ENCODE results near the gene PPP1R9B. TPM values are rescaled to one million over a fixed set of nuclear protein-coding genes. Genes with fewer than 3 reads are reported as not detected.

The PPP1R9B gene
- total RNA-seq, 6 experiments from 2014 or later: 9.9 to 18.1 (median 12.0) TPM

DNA sequence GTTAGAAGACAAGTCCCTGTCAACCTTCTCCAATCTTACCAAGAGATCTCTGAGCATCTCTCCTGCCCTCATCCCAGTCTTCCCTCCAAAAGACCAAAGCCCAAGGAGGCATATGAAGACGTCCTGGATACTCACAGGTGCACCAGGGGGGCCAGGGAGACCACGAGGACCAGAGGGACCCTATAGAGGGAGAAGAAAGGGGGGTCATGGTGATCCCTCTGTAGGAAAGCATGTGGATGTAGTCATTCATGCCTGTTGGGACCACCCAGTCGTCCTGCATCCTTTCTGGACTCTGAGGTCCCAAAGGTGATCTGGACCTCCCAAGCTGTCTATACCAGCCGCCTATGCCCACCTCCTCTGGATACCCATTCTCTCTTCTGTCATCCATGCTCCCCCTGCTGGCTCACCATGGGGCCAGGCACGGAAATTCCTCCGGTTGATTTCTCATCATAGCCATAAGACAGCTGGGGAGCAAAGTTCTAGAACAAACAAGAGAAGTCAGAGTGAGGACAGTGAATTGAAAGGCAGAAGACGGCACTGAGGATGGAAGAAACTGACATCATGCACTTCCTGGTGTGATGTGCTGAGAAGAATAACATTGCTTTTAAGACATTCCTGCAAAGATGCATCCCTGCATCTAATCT, 47.7 kb upstream of the PPP1R9B start:
- Histone ChIP-seq H3K27me3 (no peaks in the 10 kb centered on the region), H3K27ac (peak overlapping the region in 1 of 3 donors; percentile 23), H3K9me3 (no peaks in the 10 kb centered on the region), H3K4me3 (no peak overlapping the region), H3K4me1 (peaks cover 0 to 12% (median 0%) of the 10 kb centered on the region in 4 donors), H3K36me3 (no peaks in the 10 kb centered on the region)
- ATAC-seq (peak in 3 of 4 donors; percentile 3 to 25 (median 24)), DNase-seq (peak in 2 of 3 donors; percentile 67 to 73)
- WGBS (ENCODE audit: insufficient coverage, low coverage, low lambda C conversion rate, missing lambda C conversion rate): 4% methylated on average over 6 of the region's 7 CpGs
- intact Hi-C loops (cut with DNase I): no loop called here
- TF ChIP-seq, protein P1, sequence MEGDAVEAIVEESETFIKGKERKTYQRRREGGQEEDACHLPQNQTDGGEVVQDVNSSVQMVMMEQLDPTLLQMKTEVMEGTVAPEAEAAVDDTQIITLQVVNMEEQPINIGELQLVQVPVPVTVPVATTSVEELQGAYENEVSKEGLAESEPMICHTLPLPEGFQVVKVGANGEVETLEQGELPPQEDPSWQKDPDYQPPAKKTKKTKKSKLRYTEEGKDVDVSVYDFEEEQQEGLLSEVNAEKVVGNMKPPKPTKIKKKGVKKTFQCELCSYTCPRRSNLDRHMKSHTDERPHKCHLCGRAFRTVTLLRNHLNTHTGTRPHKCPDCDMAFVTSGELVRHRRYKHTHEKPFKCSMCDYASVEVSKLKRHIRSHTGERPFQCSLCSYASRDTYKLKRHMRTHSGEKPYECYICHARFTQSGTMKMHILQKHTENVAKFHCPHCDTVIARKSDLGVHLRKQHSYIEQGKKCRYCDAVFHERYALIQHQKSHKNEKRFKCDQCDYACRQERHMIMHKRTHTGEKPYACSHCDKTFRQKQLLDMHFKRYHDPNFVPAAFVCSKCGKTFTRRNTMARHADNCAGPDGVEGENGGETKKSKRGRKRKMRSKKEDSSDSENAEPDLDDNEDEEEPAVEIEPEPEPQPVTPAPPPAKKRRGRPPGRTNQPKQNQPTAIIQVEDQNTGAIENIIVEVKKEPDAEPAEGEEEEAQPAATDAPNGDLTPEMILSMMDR (IDR thresholded peaks at IDR 0.05): peak; percentile 64 to 77 (median 76)
- no peak for TF ChIP-seq POLR2A (IDR thresholded peaks at IDR 0.05)

- intact Hi-C loops (cut with DNase I): no loop called here
- H3K9me3 ChIP-seq: no peaks in the 10 kb centered on the region
- no peak overlapping the region for H3K4me3 ChIP-seq
- TF ChIP-seq, protein P1 (IDR thresholded peaks at IDR 0.05): no peak
- TF ChIP-seq POLR2A (IDR thresholded peaks at IDR 0.05): no peak
- H3K27ac ChIP-seq: no peak overlapping the region
- no peaks in the 10 kb centered on the region for H3K36me3 ChIP-seq
- peaks cover 0 to 12% (median 0%) of the 10 kb centered on the region in 4 donors for H3K4me1 ChIP-seq
- H3K27me3 ChIP-seq: no peaks in the 10 kb centered on the region
- peak in 1 of 3 donors; percentile 21 for DNase-seq
- WGBS (ENCODE audit: insufficient coverage, low coverage, low lambda C conversion rate, missing lambda C conversion rate): 57% methylated on average over 2 of the region's 6 CpGs
- no peak for ATAC-seq
These were observed 46.3 kb upstream of the PPP1R9B start for GRCh38 chr17:50196826-50197225.

DNA sequence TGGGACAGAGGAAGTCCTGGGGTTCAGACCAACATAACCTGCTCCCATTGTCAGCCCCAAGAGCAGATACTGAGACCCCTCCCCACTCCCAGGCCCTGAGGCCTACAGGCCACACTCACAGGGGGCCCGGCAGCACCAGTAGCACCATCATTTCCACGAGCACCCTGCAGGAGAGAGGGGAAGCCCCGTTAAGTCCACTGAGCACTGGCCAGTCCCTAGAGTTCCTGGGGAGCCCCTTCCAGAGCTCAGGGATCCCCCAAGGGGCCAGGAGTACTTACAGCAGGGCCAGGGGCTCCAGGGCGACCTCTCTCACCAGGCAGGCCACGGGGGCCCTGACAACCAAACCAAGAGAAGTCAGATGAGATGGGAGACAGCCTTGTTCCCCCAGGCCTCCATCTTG, 45.6 kb upstream of the PPP1R9B start:
- no peak overlapping the region for H3K27ac ChIP-seq
- DNase-seq (peak in 1 of 3 donors; percentile 31), ATAC-seq (no peak)
- no peaks in the 10 kb centered on the region for H3K36me3 ChIP-seq
- H3K9me3 ChIP-seq: no peaks in the 10 kb centered on the region
- intact Hi-C loops (cut with DNase I): no loop called here
- WGBS (ENCODE audit: insufficient coverage, low coverage, low lambda C conversion rate, missing lambda C conversion rate): no CpG with 5 or more reads among the region's 5 CpGs
- peaks cover 0 to 8% (median 0%) of the 10 kb centered on the region in 4 donors for H3K4me1 ChIP-seq
- TF ChIP-seq, protein P1 (IDR thresholded peaks at IDR 0.05): no peak
- TF ChIP-seq POLR2A (IDR thresholded peaks at IDR 0.05): no peak
- H3K4me3 ChIP-seq: no peak overlapping the region
- H3K27me3 ChIP-seq: no peaks in the 10 kb centered on the region

DNA sequence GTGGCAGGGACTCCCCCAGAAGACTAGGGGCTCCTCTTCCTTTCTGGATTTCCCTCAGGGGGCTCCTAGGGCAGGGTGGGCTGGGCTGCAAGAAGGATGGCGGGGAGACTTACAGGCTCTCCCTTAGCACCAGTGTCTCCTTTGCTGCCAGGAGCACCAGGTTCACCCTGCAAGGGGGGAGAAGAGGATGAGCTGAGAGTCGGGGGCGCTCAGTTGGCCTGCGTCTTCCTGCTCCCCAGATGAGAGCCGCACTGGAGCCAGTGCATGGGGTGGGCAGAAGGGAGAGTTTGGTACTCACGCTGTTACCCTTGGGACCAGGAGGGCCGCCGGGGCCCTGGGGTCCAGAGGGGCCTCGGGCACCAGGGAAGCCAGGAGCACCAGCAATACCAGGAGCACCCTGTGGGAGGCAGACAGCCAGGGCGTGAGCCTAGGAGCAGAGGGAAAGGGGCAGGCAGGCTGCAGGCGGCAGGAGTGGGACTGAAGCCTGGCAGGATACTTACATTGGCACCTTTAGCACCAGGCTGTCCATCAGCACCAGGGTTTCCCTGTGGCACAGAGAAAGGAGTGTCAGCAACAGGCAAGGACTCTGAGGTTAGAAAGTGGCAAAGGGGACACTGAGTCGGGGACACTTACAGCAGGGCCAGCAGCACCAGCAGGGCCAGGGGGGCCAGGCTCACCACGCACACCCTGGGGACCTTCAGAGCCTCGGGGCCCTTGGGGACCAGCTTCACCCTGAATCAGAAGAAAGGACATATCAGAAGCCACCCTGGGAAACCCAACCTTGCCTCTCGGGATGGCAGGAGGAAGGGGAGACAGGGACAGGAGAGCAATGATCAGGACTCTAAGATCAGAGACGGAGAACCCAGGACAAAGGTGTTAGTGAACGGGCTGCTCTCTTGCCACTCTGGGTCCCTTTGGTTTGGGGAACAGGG, 44.7 kb upstream of the PPP1R9B start:
- no peaks in the 10 kb centered on the region for H3K27me3 ChIP-seq
- H3K9me3 ChIP-seq: no peaks in the 10 kb centered on the region
- H3K4me1 ChIP-seq: peaks cover 0 to 3% (median 0%) of the 10 kb centered on the region in 4 donors
- intact Hi-C loops (cut with DNase I): no loop called here
- WGBS (ENCODE audit: insufficient coverage, low coverage, low lambda C conversion rate, missing lambda C conversion rate): 50% methylated on average over 11 of the region's 17 CpGs
- H3K27ac ChIP-seq: no peak overlapping the region
- DNase-seq (peak in 1 of 3 donors; percentile 47), ATAC-seq (no peak)
- no peak overlapping the region for H3K4me3 ChIP-seq
- TF ChIP-seq, protein P1 (IDR thresholded peaks at IDR 0.05): no peak
- no peak for TF ChIP-seq POLR2A (IDR thresholded peaks at IDR 0.05)
- H3K36me3 ChIP-seq: no peaks in the 10 kb centered on the region
